Panc1 (cell line): ENCODE results near the gene OPN1LW.
"Not testable (repeated sequence)": the region's sequence is repeated elsewhere in the genome, so short reads cannot be mapped to it uniquely, and the experiment has no call there.

Experiments used
- POLR2AphosphoS5 ChIP-seq: IDR thresholded peaks from 2 replicates; pipeline ENCODE4 v1.6.1; 2012; ENCODE audit warnings: mild to moderate bottlenecking, low read depth, low read length, moderate library complexity
- TF ChIP-seq, protein P1 (sequence below): fragments of 450-650 bp; IDR thresholded peaks from 2 replicates; pipeline ENCODE4 v1.5.1; 2017; ENCODE audit warnings: mild to moderate bottlenecking

DNA sequence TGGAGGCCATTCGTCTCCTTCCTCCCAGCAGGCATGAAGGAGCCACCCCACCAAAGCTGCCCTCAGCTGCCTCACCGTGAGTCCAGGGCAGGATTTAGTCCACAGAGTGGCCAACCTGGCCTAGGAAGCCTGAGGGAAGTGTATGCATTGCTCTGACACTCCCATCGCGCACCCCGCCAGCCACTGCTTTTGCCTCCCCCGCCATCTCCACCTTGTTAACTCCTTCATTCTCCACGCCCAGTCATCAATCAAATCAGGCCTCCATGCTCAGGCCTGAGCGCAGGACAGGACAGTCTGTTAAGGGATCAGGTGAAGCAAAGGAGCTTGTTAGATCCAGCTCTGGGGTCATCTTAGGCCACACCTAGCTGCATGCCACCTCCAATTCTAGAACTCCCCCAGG is 48.8 kb downstream of the OPN1LW start:
- not testable (repeated sequence) for TF ChIP-seq POLR2AphosphoS5
- TF ChIP-seq, protein P1, sequence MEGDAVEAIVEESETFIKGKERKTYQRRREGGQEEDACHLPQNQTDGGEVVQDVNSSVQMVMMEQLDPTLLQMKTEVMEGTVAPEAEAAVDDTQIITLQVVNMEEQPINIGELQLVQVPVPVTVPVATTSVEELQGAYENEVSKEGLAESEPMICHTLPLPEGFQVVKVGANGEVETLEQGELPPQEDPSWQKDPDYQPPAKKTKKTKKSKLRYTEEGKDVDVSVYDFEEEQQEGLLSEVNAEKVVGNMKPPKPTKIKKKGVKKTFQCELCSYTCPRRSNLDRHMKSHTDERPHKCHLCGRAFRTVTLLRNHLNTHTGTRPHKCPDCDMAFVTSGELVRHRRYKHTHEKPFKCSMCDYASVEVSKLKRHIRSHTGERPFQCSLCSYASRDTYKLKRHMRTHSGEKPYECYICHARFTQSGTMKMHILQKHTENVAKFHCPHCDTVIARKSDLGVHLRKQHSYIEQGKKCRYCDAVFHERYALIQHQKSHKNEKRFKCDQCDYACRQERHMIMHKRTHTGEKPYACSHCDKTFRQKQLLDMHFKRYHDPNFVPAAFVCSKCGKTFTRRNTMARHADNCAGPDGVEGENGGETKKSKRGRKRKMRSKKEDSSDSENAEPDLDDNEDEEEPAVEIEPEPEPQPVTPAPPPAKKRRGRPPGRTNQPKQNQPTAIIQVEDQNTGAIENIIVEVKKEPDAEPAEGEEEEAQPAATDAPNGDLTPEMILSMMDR, result not testable (repeated sequence)
